Esophagus muscularis mucosa (tissue), 4 donors: Measurements from ENCODE around the gene CES2.

Source experiments
- EP300 ChIP-seq: sonication (generic); formaldehyde crosslinking; IDR thresholded peaks from one replicate; pipeline ENCODE4 v1.6.1; 2017; ENCODE audit warnings: antibody characterized with exemption
- POLR2A ChIP-seq: fragments of 450-650 bp; IDR thresholded peaks from one replicate; pipeline ENCODE4 v1.6.1; 2017; ENCODE audit warnings: antibody characterized with exemption, moderate library complexity, mild to moderate bottlenecking, low read depth
- POLR2AphosphoS5 ChIP-seq, 2 donors: sonication (generic); formaldehyde crosslinking; IDR thresholded peaks; one replicate each; pipeline ENCODE4 v1.6.1; 2017; ENCODE audit warnings: antibody characterized with exemption in 2 of 2
- TF ChIP-seq, protein P1 (sequence below), 3 experiments: fragments of 200-600 bp in 2 of 3; fragments of 450-650 bp in 1 of 3; sonication (generic) in 2 of 3; IDR thresholded peaks; one replicate each; pipeline ENCODE4 v1.5.1; 2017 to 2019; ENCODE audit warnings: antibody characterized with exemption in 3 of 3, mild to moderate bottlenecking in 2 of 3, moderate library complexity in 1 of 3

DNA sequence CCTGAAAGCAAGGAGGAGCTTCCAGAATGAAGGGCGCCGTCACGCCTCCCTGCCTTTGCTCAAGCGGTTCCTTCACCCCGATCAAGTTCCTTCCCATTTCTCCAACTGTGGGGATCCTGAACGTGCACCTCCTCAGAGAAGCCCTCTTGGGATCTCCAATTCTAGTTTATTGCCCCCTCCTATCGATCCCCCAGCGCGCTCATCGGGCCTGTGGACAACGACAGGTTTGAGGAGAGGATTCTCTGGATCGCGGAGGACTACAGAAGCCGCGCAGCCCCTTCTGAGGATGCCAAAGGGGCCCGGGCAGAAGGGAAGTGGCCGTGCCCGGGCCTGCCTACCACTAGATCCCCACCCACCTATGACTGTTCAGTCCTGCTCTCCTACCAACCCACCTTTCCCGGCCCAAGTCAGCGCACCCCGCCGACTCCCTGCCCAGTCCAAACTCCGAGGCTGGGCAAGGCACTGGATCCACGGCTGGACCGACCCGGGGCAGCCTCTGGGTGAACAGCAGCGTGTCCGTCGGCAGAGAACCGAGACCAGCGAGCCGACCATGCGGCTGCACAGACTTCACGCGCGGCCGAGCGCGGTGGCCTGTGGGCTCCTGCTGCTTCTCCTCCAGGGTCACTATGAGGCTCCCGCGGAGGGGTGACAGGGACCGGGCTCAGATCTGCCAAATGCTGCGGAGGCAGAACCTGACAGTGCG, 13.0 kb downstream of the CES2 start:
- TF ChIP-seq POLR2AphosphoS5 (IDR thresholded peaks at IDR 0.05) (no peak), POLR2A (no peak), EP300 (no peak)
- TF ChIP-seq, protein P1, sequence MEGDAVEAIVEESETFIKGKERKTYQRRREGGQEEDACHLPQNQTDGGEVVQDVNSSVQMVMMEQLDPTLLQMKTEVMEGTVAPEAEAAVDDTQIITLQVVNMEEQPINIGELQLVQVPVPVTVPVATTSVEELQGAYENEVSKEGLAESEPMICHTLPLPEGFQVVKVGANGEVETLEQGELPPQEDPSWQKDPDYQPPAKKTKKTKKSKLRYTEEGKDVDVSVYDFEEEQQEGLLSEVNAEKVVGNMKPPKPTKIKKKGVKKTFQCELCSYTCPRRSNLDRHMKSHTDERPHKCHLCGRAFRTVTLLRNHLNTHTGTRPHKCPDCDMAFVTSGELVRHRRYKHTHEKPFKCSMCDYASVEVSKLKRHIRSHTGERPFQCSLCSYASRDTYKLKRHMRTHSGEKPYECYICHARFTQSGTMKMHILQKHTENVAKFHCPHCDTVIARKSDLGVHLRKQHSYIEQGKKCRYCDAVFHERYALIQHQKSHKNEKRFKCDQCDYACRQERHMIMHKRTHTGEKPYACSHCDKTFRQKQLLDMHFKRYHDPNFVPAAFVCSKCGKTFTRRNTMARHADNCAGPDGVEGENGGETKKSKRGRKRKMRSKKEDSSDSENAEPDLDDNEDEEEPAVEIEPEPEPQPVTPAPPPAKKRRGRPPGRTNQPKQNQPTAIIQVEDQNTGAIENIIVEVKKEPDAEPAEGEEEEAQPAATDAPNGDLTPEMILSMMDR (IDR thresholded peaks at IDR 0.05) = no peak
